ENCODE results near the gene PPP1R12A. TPM values are rescaled to one million over a fixed set of nuclear protein-coding genes. Genes with fewer than 3 reads are reported as not detected.

The PPP1R12A gene
- total RNA-seq, 2 experiments from 2014 or later = 44.5 to 65.1 TPM

DNA sequence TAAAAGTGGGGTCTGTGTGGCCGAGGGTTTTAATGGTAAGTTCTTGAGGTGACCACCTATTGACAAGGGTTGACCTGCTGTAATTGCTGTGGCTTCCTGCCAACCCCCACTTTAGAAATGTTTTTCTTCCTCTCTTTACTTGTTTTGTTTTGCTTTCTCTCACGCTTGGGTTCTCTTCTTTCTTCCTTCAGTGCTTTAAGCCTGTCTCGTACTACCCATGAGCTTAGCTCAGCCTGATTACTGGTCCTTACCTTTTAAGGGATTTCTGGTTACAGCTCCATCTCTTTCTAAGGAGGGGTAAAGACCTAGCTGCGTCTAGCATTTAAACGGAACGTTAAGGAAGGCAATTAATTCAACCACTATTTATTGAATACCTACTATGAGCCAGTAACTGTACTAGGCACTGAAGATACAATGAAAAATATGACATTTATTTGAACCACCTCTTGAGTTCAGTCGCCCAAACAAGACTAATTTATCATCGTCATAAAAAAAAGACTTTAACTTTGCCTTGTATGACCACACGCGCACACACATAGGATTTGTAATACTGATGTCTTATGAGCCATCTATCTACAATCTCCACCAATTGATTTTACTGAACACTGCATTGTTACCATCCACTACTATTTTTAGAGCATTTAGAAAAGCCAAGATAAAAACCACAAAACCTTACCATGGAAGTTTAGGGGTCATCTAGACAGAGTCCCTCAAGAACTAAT, 888 bp upstream of the PPP1R12A start:
- BruUV-seq (replicated peaks) = TSS peak; percentile 86
- peak; percentile 37 for DNase-seq (ENCODE audit: low spot score)
- H3K9me2 ChIP-seq (ENCODE audit: insufficient read depth, low read length) = no peaks in the 10 kb centered on the region
- H2AFZ ChIP-seq (ENCODE audit: low read length) = peak overlapping the region; percentile 87
- ChIA-PET POLR2A (interaction anchor here (0.6 to 0.8 kb wide), 2 partner anchors 12 to 252 kb away, joined by 3 read pairs; no protein-coding TSS in a partner anchor), CTCF (ENCODE audit: unreplicated experiment) (no interaction called here)
- H4K20me1 ChIP-seq (ENCODE audit: insufficient read depth, low read length) = peaks cover 31% of the 10 kb centered on the region
- no peak for TF ChIP-seq EZH2phosphoT487 (IDR thresholded peaks at IDR 0.05; ENCODE audit: borderline replicate concordance, low read depth, low read length)
- no peak for TF ChIP-seq CTCF (conservative IDR thresholded peaks at IDR 0.05; ENCODE audit: low read length)
- H3K4me2 ChIP-seq (ENCODE audit: low read length) = peak overlapping the region; percentile 69
- peaks cover 25% of the 10 kb centered on the region for H3K4me1 ChIP-seq (ENCODE audit: insufficient read depth, low read length, poor library complexity, severe bottlenecking)
- no peaks in the 10 kb centered on the region for H3K9me3 ChIP-seq (ENCODE audit: low read length)
- intact Hi-C loops (cut with micrococcal nuclease; ENCODE audit: unreplicated experiment) = loop anchor here (2.0 kb wide), 1 partner anchor 245 kb away; the partner anchor contains the start of gene PAWR
- H3K79me2 ChIP-seq (ENCODE audit: insufficient read depth, low read depth, low read length) = peaks cover 44% of the 10 kb centered on the region
- H3K4me3 ChIP-seq (ENCODE audit: low read depth, low read length, poor library complexity, severe bottlenecking) = peak overlapping the region; percentile 100
- peak overlapping the region; percentile 87 for H3K27ac ChIP-seq (ENCODE audit: low read depth, low read length, poor library complexity, severe bottlenecking)
- no peaks in the 10 kb centered on the region for H3K36me3 ChIP-seq (ENCODE audit: insufficient read depth, low read length)

- TF ChIP-seq EZH2phosphoT487 (IDR thresholded peaks at IDR 0.05; ENCODE audit: borderline replicate concordance, low read depth, low read length) = no peak
- no peak for TF ChIP-seq CTCF (conservative IDR thresholded peaks at IDR 0.05; ENCODE audit: low read length)
- Histone ChIP-seq H3K4me2 (ENCODE audit: low read length) (peak overlapping the region; percentile 84), H3K27ac (ENCODE audit: low read depth, low read length, poor library complexity, severe bottlenecking) (peak overlapping the region; percentile 87), H3K4me1 (ENCODE audit: insufficient read depth, low read length, poor library complexity, severe bottlenecking) (peaks cover 25% of the 10 kb centered on the region), H3K9me3 (ENCODE audit: low read length) (no peaks in the 10 kb centered on the region), H3K4me3 (ENCODE audit: low read depth, low read length, poor library complexity, severe bottlenecking) (peak overlapping the region; percentile 100), H2AFZ (ENCODE audit: low read length) (peak overlapping the region; percentile 50; the same call in 1 of the 2 replicates), H3K9me2 (ENCODE audit: insufficient read depth, low read length) (no peaks in the 10 kb centered on the region), H4K20me1 (ENCODE audit: insufficient read depth, low read length) (peaks cover 31% of the 10 kb centered on the region), H3K79me2 (ENCODE audit: insufficient read depth, low read depth, low read length) (peaks cover 58% of the 10 kb centered on the region), H3K36me3 (ENCODE audit: insufficient read depth, low read length) (peaks cover 6% of the 10 kb centered on the region; the same call in 1 of the 2 replicates)
- CTCF ChIA-PET (ENCODE audit: unreplicated experiment) = no interaction called here
- POLR2A ChIA-PET = interaction anchor here (1.5 to 2.1 kb wide), 2 partner anchors 10 to 13 kb away, joined by 4 to 6 read pairs; no protein-coding TSS in a partner anchor
- peak; percentile 47 for DNase-seq (ENCODE audit: low spot score)
- intact Hi-C loops (cut with micrococcal nuclease; ENCODE audit: unreplicated experiment) = loop anchor here (2.0 to 5.0 kb wide), 2 partner anchors 47 to 244 kb away; partner anchors contain the start of gene PAWR
- no TSS peak for BruUV-seq (replicated peaks)
These were observed 446 bp downstream of the PPP1R12A start for GRCh38 chr12:79934281-79935020.
